ENCODE data around the gene ARHGEF33.

The ARHGEF33 gene

GRCh38 chr2:38889575-38889974 is at the start of gene ARHGEF33:
TSS of gene ARHGEF33 (plus strand) at chr2:38889875. CDS start at chr2:38919448, 29,573 bp downstream.
- no peak for DNase-seq (ENCODE audit: low read depth in 1 of 2, low spot score in 1 of 2)

- no peak for DNase-seq (ENCODE audit: low read depth in 1 of 2, low spot score in 1 of 2)
Measured at GRCh38 chr2:38850045-38850444, 39.6 kb upstream of the ARHGEF33 start.

- no peak for DNase-seq (ENCODE audit: low read depth in 1 of 2, low spot score in 1 of 2)
Measured at GRCh38 chr2:38856165-38856564, 33.5 kb upstream of the ARHGEF33 start.

GRCh38 chr2:38862476-38862875 is 27.2 kb upstream of the ARHGEF33 start:
- DNase-seq (ENCODE audit: low read depth in 1 of 2, low spot score in 1 of 2) = no peak

GRCh38 chr2:38863061-38863695 is 26.5 kb upstream of the ARHGEF33 start:
- no peak for DNase-seq (ENCODE audit: low read depth in 1 of 2, low spot score in 1 of 2)

GRCh38 chr2:38866773-38867443 is 22.8 kb upstream of the ARHGEF33 start:
- DNase-seq (ENCODE audit: low read depth in 1 of 2, low spot score in 1 of 2) = no peak

- DNase-seq (ENCODE audit: low read depth in 1 of 2, low spot score in 1 of 2) = no peak
Measured at GRCh38 chr2:38871432-38871831, 18.2 kb upstream of the ARHGEF33 start.

GRCh38 chr2:38873763-38874162 is 15.9 kb upstream of the ARHGEF33 start:
- no peak for DNase-seq (ENCODE audit: low read depth in 1 of 2, low spot score in 1 of 2)

GRCh38 chr2:38875227-38875575 is 14.5 kb upstream of the ARHGEF33 start:
- DNase-seq (ENCODE audit: low read depth in 1 of 2, low spot score in 1 of 2) = no peak

- peak; percentile 64 to 71 for DNase-seq (ENCODE audit: low read depth in 1 of 2, low spot score in 1 of 2)
Measured at GRCh38 chr2:38875576-38876367, 13.9 kb upstream of the ARHGEF33 start, which contains the start of the genes DHX57 and MORN2. TSS of gene DHX57 (minus strand) at chr2:38875934. CDS start at chr2:38868405, 7,529 bp downstream. TSS of gene MORN2 (plus strand) at chr2:38875976.

- DNase-seq (ENCODE audit: low read depth in 1 of 2, low spot score in 1 of 2) = no peak
Measured at GRCh38 chr2:38876407-38876806, 13.3 kb upstream of the ARHGEF33 start.

- DNase-seq (ENCODE audit: low read depth in 1 of 2, low spot score in 1 of 2) = no peak
Measured at GRCh38 chr2:38886063-38886462, 3.6 kb upstream of the ARHGEF33 start.

GRCh38 chr2:38887347-38887746 is 2.3 kb upstream of the ARHGEF33 start:
- DNase-seq (ENCODE audit: low read depth in 1 of 2, low spot score in 1 of 2) = no peak

GRCh38 chr2:38887902-38888554 is 1.6 kb upstream of the ARHGEF33 start:
- DNase-seq (ENCODE audit: low read depth in 1 of 2, low spot score in 1 of 2) = no peak

GRCh38 chr2:38889045-38889444 is 630 bp upstream of the ARHGEF33 start:
- DNase-seq (ENCODE audit: low read depth in 1 of 2, low spot score in 1 of 2) = no peak

GRCh38 chr2:38892819-38893218 is 3.1 kb downstream of the ARHGEF33 start:
- DNase-seq (ENCODE audit: low read depth in 1 of 2, low spot score in 1 of 2) = no peak

GRCh38 chr2:38898256-38898655 is 8.6 kb downstream of the ARHGEF33 start:
- DNase-seq (ENCODE audit: low read depth in 1 of 2, low spot score in 1 of 2) = no peak

- no peak for DNase-seq (ENCODE audit: low read depth in 1 of 2, low spot score in 1 of 2)
Measured at GRCh38 chr2:38900726-38901125, 11.1 kb downstream of the ARHGEF33 start.

- no peak for DNase-seq (ENCODE audit: low read depth in 1 of 2, low spot score in 1 of 2)
Measured at GRCh38 chr2:38905251-38905650, 15.6 kb downstream of the ARHGEF33 start.

- no peak for DNase-seq (ENCODE audit: low read depth in 1 of 2, low spot score in 1 of 2)
Measured at GRCh38 chr2:38907242-38907641, 17.6 kb downstream of the ARHGEF33 start.

- no peak for DNase-seq (ENCODE audit: low read depth in 1 of 2, low spot score in 1 of 2)
Measured at GRCh38 chr2:38907743-38908562, 18.3 kb downstream of the ARHGEF33 start.

Measured in activated CD4-positive, alpha-beta T cell treated with anti-CD3 and anti-CD28 coated beads, Interleukin-2, amount 50 U/mL, for 24 hours (primary cell).